RWPE2 (cell line): ENCODE data around the gene POLE2.
"Not testable (repeated sequence)": the region's sequence is repeated elsewhere in the genome, so short reads cannot be mapped to it uniquely, and the experiment has no call there.

Source experiments
- ATAC-seq: fragments of 200-7000 bp; cut with Tn5 transposase; 3 replicates; pipeline ENCODE4 v1.9.1; 2021; ENCODE audit warnings: low read depth
- DNase-seq: peaks from one replicate; pipeline ENCODE4 v3.0.0-alpha.2; 2020; ENCODE audit warnings: low spot score
- H3K27ac ChIP-seq: fragments of 450-650 bp; 2 replicates; pipeline ENCODE4 v1.5.1; 2017; ENCODE audit warnings: mild to moderate bottlenecking; ENCODE audit not compliant: poor library complexity, severe bottlenecking
- H3K27me3 ChIP-seq: fragments of 250-450 bp; sonication (Bioruptor Pico); 2 replicates; pipeline ENCODE4 v1.5.1; 2021; ENCODE audit warnings: mild to moderate bottlenecking, moderate library complexity; ENCODE audit not compliant: insufficient read depth, poor library complexity, severe bottlenecking
- H3K36me3 ChIP-seq: fragments of 250-450 bp; sonication (Bioruptor Pico); 2 replicates; pipeline ENCODE4 v1.5.1; 2020; ENCODE audit warnings: low read depth, mild to moderate bottlenecking, moderate library complexity
- H3K4me1 ChIP-seq: fragments of 250-450 bp; sonication (Bioruptor Pico); 2 replicates; pipeline ENCODE4 v1.5.1; 2021; ENCODE audit warnings: mild to moderate bottlenecking, moderate library complexity; ENCODE audit not compliant: insufficient read depth, poor library complexity, severe bottlenecking
- H3K4me3 ChIP-seq: fragments of 250-450 bp; sonication (Bioruptor Pico); 2 replicates; pipeline ENCODE4 v1.5.1; 2021; ENCODE audit warnings: mild to moderate bottlenecking, moderate library complexity; ENCODE audit not compliant: severe bottlenecking
- H3K9me3 ChIP-seq: fragments of 250-450 bp; sonication (Bioruptor Pico); 2 replicates; pipeline ENCODE4 v1.5.1; 2021; ENCODE audit warnings: mild to moderate bottlenecking, moderate library complexity; ENCODE audit not compliant: severe bottlenecking
- TF ChIP-seq, protein P1 (sequence below): fragments of 450-650 bp; IDR thresholded peaks from one replicate; pipeline ENCODE4 v1.5.1; 2017; ENCODE audit warnings: mild to moderate bottlenecking, moderate library complexity; ENCODE audit not compliant: poor library complexity, severe bottlenecking

The POLE2 gene

DNA sequence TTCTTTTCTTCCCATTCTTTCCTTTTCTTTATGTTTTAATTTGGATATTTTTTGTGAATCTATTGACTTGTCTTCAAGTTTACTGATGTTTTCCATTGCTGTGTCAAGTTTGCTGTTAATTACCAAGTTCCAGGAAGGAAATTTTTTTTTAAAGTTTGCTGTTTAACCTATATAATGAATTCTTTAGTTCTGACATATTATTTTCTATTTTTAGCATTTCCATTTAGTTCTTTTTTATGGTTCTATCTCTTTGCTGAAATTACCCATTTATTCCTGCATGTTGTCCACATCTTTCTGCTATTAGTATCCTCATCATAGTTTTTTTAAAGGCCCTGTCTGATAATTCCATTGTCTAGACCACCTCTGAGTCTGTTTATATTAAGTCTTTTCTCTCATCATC lies 32.7 kb upstream of the POLE2 start:
- H3K4me1 ChIP-seq = no peaks in the 10 kb centered on the region
- no peaks in the 10 kb centered on the region for H3K27me3 ChIP-seq
- ATAC-seq (no peak), DNase-seq (no peak)
- TF ChIP-seq, protein P1, sequence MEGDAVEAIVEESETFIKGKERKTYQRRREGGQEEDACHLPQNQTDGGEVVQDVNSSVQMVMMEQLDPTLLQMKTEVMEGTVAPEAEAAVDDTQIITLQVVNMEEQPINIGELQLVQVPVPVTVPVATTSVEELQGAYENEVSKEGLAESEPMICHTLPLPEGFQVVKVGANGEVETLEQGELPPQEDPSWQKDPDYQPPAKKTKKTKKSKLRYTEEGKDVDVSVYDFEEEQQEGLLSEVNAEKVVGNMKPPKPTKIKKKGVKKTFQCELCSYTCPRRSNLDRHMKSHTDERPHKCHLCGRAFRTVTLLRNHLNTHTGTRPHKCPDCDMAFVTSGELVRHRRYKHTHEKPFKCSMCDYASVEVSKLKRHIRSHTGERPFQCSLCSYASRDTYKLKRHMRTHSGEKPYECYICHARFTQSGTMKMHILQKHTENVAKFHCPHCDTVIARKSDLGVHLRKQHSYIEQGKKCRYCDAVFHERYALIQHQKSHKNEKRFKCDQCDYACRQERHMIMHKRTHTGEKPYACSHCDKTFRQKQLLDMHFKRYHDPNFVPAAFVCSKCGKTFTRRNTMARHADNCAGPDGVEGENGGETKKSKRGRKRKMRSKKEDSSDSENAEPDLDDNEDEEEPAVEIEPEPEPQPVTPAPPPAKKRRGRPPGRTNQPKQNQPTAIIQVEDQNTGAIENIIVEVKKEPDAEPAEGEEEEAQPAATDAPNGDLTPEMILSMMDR = no peak
- H3K9me3 ChIP-seq = no peaks in the 10 kb centered on the region
- no peak overlapping the region for H3K4me3 ChIP-seq
- H3K27ac ChIP-seq = no peak overlapping the region
- no peaks in the 10 kb centered on the region for H3K36me3 ChIP-seq

DNA sequence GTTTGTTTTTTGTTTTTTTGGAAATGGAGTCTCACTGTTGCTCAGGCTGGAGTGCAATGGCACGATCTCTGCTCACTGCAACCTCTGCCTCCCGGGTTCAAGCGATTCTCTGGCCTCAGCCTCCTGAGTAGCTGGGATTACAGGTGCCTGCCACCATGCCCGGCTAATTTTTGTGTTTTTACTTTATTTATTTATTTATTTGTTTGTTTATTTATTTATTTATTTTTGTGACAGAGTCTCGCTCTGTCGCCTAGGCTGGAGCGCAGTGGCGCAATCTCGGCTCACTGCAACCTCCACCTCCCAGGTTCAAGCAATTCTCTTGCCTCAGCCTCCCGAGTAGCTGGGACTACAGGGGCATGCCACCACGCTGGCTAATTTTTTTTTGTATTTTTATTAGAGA lies 23.0 kb upstream of the POLE2 start:
- not testable (repeated sequence) for H3K4me3 ChIP-seq, DNase-seq, H3K27me3 ChIP-seq, H3K9me3 ChIP-seq, ATAC-seq, H3K4me1 ChIP-seq, H3K27ac ChIP-seq, H3K36me3 ChIP-seq

DNA sequence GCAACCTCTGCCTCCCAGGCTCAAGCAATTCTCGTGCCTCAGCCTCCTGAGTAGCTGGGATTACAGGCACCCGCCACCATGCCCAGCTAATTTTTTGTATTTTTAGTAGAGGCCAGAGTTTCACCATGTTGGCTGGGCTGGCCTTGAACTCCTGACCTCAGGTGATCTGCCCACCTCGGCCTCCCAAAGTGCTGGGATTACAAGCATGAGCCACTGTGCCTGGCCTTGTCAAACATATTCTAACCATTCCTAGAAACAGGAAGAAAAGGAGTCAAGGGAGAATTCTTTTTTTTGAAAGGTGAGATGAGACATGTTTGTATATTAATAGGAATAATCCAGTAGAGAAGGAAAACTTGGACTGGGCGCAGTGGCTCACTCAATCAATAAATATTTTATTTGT lies 16.5 kb upstream of the POLE2 start:
- H3K9me3 ChIP-seq, H3K27ac ChIP-seq, ATAC-seq, H3K4me1 ChIP-seq, DNase-seq, H3K4me3 ChIP-seq, H3K27me3 ChIP-seq, H3K36me3 ChIP-seq: not testable (repeated sequence)

DNA sequence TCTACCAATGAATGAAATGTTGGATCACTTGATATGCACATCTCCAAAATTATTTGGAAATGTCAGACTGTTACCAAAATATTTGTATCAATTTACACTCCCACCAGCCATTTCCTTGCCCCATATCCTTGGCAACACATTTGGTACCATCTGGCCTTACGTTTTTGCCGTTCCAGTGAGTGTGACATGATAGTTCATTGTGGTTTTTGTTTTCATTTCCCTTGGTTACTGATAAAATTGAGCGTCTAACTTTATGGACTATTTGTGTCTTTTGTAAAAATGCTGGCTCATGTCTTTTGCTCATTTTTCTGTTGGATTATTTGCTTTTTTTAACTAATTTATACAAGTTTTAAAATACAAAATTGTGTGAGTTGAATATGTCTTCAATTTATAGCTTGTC lies 16.0 kb upstream of the POLE2 start:
- Histone ChIP-seq H3K27me3 (no peaks in the 10 kb centered on the region), H3K9me3 (no peaks in the 10 kb centered on the region), H3K27ac (no peak overlapping the region), H3K4me1 (no peaks in the 10 kb centered on the region), H3K36me3 (no peaks in the 10 kb centered on the region), H3K4me3 (no peak overlapping the region)
- ATAC-seq (no peak), DNase-seq (no peak)
- TF ChIP-seq, protein P1 = no peak

DNA sequence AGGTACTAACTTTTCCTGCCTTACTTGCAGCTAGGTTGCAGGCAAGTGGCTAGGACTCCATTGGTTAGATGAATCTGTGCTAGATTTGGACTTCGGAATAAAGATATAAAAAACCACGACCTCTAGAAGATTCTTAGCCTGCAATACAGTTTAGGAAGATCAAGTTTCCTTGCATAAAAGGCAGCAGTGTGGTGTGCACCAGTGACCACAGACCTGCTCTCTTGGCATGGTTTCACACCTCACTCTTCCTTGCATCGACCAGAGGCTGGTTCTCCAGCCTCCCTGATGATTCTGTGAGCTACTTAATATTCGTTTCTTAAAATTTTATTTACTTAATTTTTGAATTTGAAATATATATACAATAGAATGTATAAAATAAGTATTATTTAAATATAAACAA lies 14.7 kb upstream of the POLE2 start:
- no peak overlapping the region for H3K27ac ChIP-seq
- no peak for ATAC-seq
- H3K9me3 ChIP-seq = no peaks in the 10 kb centered on the region
- H3K36me3 ChIP-seq = no peaks in the 10 kb centered on the region
- H3K4me3 ChIP-seq = no peak overlapping the region
- no peak for DNase-seq
- TF ChIP-seq, protein P1 = no peak
- no peaks in the 10 kb centered on the region for H3K4me1 ChIP-seq
- no peaks in the 10 kb centered on the region for H3K27me3 ChIP-seq

DNA sequence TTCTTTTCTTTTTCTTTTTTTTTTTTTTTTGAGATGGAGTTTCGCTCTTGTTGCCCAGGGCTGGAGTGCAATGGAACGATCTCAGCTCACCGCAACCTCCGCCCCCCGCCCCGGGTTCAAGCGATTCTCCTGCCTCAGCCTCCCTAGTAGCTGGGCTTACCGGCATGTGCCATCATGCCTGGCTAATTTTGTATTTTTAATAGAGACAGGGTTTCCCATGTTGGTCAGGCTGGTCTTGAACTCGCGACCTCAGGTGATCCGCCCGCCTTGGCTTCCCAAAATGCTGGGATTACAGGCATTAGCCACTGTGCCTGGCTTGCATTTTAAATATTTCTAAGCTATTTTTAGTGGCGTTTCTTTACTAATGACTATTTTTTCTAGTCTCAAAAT lies 5.7 kb upstream of the POLE2 start:
- ATAC-seq, H3K27me3 ChIP-seq, H3K4me1 ChIP-seq, H3K9me3 ChIP-seq, DNase-seq, H3K36me3 ChIP-seq: not testable (repeated sequence)
- Histone ChIP-seq H3K4me3 (peak overlapping the region; percentile 55), H3K27ac (peak overlapping the region; percentile 52)
